Stimulated activated CD8-positive, alpha-beta memory T cell treated with anti-CD3 and anti-CD28 coated beads, Interleukin-2, amount 100 ng/mL, for 1 hour (primary cell): Measurements from ENCODE around the gene STK24.

Source experiments
- DNase-seq, 2 donors: peaks; one replicate each; pipeline ENCODE4 v3.0.0-alpha.2; 2020; ENCODE audit warnings: low read depth in 2 of 2

STK24 gene

DNA sequence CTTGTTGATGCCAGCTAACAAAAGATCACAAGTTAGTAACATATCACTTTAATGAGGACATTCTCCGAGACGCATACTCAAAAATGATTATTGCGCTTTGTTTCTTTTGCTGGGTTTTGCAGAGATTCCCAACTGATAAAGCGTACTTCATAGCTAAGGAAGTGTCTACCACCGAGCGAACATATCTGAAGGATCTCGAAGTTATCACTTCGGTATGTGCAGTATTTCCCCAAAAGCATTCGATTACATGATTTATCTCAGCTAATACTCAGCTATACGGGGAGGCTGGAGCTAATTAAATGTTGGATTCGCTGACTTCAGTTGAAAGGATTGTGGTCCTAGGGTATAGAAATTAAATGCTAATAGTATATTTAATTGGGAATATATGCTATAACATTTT is 166.3 kb downstream of the STK24 start:
- DNase-seq = no peak

- DNase-seq = no peak
These were observed 167.6 kb downstream of the STK24 start for GRCh38 chr13:98409281-98409680.

DNA sequence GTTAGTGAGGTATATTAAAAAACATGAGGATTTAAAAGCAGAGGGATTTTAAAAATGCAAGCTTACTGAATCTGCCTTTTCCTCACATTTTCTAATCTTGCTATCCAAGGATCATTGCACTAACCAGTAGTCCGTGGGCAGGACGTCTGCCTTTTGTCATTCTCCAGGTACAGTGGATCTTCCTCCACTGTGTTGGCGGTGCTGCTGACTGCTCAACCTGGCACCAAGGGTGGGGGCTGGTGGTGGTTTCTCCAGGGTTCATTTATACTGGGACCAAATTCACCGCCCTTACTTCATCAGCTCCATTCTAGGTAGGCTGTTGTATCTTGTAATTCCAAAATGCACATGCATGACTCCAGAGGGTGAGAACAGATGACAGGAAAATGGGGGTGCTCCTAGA is 169.3 kb downstream of the STK24 start:
- no peak for DNase-seq

- no peak for DNase-seq
These were observed 169.9 kb downstream of the STK24 start for GRCh38 chr13:98406971-98407370.

DNA sequence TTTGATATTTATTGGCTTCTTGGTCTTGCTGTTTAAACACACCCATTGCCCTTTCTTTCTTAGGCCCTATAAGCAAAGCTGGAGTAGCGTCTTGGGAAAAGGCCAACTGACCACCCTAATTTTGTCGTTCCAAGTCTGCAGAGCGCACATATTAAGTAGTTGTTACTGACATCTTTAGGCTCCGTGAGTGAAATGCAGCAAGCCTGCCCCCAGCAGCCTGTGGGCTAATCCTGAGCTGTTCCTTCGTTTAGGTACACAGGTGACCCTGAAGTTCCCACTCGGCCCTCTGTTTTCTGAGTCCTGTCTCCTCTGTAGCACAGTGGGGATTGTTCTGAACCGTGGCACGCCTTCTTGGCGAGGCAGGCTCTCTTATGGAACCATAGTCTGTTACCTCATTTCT is 170.5 kb downstream of the STK24 start:
- DNase-seq = no peak

- DNase-seq = no peak
These were observed 171.1 kb downstream of the STK24 start for GRCh38 chr13:98405690-98406344.

DNA sequence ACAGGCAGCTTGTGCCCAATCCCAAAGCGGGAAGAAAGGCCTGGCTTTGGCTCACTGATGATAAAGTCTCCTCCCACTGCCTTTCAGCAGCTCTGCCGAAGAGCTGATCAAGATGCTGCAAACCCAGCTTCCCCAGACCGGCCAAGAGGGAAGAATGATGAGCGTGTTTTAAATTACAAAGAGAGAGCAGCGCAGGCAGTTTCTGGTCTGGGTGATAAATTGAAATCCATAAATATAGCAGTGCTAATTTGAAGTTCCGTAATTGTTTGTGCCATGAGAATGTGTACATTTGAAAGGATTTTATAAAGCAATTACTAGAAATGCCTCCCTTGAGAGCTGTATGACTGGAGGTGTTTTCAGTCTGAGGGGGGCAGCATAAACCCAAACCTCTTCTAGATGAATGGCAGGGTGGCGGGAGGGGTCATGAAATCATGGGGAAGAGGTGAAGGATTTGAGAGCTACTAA is 171.8 kb downstream of the STK24 start:
- no peak for DNase-seq

DNA sequence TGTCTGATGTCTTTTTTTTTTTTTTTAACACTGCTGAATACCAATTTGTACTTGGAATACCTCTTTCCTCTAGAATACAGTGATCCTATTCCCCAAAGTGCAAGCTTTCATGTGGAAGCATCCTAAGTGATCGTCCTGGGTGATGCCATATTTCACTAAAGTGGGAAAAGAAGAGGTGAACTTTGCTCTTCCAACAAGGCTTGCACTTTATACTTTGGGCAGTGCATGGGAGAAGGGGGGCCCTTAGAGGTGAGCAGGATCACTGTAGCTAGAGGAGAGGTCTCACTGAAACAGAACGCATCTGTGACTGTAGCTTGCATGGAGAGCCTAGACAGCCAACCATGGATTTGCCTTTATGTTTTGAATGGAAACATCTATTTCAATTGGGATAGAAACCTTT is 173.8 kb downstream of the STK24 start:
- DNase-seq = no peak

DNA sequence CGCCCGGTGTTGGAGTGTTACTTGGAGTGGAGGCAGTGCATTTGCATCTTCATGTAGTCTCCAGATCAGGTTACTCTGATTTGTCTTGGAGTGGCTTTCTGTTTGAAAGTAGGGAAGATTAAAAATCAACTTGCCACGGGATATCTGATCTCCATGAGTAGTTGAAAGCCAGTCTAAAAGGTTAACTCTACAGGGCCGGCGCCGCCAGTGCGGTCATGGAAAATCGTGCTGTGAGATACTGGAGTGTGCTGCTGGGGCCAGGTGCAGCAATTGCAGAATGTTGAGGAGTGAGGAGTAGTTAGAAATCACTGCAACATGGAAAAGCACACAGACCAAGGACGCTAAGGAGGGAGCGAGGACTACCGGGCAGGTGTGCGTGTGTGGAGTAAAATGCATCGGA is 175.0 kb downstream of the STK24 start:
- DNase-seq = no peak

DNA sequence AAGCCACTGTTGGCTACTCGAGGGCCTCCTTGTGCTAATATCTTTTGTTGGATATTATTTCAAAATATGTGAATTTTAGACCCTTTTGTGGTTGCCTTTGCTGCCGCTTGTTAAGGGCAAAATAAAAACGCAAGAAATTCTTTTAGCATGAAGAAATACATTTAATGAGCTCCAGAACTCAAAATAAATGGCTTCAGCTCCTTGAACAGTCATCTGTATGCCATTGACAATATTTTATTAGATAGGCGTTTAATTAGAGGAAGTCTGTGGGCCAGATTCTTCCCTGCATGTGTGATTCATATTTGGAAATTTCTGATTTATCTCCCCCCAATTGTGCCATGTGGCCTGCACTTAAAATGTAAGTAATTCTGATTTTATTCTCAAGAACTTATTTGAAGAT is 177.2 kb downstream of the STK24 start:
- DNase-seq = no peak

- no peak for DNase-seq
These were observed 178.3 kb downstream of the STK24 start for GRCh38 chr13:98398581-98398980.

DNA sequence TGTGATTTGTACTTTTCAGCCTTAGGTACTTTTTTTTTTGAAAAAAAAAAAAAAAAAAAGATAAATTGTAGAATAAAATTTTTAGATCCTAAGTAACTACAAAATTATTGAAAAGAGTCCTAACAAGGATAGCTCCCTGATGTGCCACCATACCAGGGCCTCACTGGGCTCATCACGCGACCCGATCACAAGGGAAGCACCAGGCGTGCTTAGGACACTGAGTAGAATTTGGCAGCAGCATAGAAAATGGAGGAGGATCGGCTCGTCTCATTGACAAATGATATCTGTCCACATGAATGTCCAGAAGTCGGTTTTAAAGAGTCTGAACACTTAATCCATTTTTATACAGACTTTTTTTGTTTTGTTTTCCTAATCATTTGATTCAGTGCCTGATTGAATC is 179.0 kb downstream of the STK24 start:
- no peak for DNase-seq

DNA sequence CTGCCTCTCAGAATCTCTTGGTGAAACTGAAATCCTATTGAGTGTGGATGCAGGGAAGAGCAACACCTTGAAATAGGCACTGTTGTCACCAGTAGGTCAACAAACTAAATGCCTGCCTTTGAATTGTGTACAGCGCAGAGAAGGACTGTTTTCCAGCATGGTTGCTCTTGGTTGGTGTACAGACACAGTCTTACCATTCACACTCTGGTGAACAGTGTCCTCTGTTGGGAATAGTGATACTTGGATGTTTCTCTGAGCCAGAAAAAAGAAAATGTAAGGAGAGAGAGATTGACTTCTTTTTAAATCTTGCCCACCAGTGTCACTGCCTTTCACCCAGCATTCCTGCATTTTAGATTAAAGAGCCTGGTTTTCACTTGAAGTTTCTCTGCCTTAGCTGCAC is 179.7 kb downstream of the STK24 start:
- no peak for DNase-seq

DNA sequence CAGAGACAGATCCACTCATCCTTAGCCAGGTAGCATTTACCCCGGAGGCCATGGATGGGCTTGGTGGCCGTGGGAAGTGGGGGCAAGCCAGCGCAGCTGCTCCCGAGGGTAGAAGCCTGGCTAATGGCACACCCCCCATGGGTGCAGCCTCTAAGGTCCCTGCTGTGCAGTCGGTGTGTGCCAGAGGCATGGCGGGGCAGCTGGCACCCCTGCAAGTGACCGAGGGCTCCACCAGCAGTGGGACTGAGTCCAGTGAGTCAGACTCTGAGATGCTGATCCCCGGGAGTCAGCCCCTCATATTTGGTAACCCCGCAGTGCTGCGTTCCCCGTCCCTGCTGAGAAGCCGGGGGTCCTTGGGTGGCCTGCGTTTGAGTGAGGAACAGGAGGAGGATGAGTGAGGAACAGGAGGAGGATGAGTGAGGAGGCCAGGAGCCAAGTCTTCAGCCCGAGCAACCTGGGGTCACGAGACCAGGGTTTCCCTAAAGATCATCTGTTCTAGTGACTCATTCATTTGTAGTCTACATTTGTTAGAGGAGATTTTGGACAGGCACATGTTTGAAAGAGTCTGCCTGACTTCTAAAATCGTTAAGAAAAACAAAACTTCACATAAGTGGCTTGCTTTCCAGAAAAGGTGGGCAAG is 180.7 kb downstream of the STK24 start:
- DNase-seq = no peak
